Skin of body (tissue), 2 donors: ENCODE measurements around the gene GUCY1A1. TPM values are rescaled to one million over a fixed set of nuclear protein-coding genes. Genes with fewer than 3 reads are reported as not detected.

Source experiments
- DNase-seq: peaks from one replicate; lab custom pipeline; 2025; lab: John Stamatoyannopoulos, UW
- total RNA-seq: library from RNA; depleted of rRNA; stranded (reverse); fragments of >200 nt; gene quantifications from one replicate; pipeline ENCODE4 v1.2.3, GENCODE V29; 2014

Gene GUCY1A1
- total RNA-seq, 1 donor from 2014 or later = 15.1 TPM

DNA sequence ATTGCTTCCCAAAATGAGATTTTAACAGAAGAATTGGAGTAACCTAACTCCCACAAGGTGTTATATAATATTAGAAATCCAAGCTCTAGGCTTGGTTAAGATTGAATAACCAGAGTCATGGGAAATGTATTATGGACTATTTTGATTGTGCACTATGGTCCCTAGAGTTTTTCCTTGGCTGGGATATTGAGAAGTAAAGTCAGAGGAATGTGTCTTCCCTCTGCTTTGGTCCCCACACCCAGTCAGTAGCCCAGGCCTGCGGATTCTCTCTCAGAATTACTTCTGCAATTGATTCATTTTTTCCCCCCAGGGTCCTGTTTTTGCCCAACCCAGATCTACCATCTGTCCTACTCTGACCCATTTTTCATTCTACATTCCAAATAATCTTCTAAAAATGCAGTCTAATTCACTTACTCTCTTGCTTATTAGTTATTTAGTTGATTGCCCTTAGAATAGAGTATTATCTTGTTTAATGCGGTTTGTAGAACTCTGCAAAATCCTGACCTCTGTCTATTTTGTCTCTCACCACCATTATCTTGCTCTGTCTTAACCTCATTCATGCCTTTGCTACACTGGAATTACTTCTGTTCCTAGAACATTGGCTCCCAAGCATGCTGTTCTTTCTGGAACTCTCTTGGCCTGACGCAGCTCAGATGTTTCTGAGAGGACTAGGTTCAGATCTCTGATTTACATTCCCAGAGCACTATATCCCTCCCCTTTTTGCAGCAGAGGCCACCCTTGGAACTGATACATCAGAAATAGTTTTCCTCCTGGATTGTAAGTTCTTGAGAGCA lies 23.6 kb downstream of the GUCY1A1 start:
- no peak for DNase-seq

DNA sequence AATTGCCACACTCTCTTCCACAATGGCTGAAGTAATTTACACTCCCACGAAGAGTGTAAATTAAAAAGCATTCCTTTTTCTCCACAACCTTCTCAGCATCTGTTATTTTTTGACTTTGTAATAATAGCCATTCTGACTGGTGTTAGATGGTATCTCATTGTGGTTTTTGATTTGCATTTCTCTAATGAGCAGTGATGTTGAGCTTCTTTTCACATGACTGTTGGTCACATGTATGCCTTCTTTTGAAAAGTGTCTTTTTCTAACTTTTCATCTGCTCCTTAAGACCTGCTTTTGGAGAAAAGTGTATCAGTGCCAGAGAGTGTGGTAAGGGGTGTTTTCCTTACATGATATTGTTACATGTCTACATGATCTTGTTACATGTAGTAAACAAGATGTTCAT lies 25.7 kb downstream of the GUCY1A1 start:
- no peak for DNase-seq

DNA sequence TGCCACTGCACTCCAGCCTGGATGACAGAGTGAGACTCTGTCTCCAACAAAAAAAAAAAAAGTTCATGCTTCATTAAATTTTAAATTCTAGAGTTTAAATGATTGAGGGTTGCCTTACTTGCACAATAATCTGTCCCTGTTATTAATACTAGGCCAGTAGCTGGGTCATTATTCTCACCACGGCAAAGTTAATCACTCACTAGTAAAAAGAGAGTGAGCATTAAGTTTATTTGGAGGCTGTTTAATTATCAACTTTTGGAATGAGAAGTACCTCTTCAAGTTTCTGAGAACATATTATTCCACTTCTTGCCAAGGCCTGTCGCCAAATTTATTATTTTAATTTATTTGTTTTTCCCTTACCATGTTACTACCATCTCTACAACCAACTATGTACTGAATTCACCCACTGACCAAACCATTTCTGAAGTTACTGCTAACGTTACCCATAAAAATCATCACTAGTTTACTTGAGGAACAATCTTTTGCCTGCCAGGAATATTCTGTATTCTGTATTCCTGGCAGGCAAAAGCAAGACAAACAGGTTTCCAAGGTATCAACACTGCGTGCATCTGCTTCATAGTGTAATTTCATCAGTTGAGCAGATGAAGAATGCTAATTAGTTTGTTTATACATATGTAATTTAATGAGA lies 26.5 kb downstream of the GUCY1A1 start:
- DNase-seq = no peak

- DNase-seq = no peak
Observed at GRCh38 chr4:155694100-155694785, 27.6 kb downstream of the GUCY1A1 start.

GRCh38 chr4:155696226-155696625 lies 29.6 kb downstream of the GUCY1A1 start:
- no peak for DNase-seq

DNA sequence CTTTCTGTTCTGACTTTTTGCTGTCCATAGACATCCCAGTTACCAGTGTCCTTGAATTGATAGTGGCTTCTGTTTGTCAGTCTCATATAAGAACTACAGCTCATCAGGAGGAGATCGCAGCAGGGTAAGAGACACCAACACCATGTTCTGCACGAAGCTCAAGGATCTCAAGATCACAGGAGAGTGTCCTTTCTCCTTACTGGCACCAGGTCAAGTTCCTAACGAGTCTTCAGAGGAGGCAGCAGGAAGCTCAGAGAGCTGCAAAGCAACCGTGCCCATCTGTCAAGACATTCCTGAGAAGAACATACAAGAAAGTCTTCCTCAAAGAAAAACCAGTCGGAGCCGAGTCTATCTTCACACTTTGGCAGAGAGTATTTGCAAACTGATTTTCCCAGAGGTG lies 30.1 kb downstream of the GUCY1A1 start:
- DNase-seq = no peak

DNA sequence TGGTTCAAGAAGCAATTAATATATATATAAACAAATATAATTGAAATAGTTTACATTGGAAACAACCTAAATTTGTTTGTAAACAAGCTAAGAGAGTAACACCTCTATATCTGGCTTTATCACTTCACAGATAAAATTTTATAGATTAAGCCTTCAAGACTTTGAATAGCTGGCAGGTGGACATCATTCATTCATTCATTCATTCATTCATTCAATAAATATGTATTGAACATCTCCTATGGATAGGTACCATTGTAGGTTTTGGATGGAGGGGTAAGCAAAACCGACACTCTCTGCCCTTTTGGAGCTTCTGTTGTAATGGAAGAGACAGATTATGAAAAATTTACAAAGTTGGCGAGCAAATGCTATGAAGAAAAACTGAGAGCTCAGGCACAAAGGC lies 35.2 kb downstream of the GUCY1A1 start:
- no peak for DNase-seq

GRCh38 chr4:155703486-155704247 lies 37.0 kb downstream of the GUCY1A1 start:
- DNase-seq = no peak

DNA sequence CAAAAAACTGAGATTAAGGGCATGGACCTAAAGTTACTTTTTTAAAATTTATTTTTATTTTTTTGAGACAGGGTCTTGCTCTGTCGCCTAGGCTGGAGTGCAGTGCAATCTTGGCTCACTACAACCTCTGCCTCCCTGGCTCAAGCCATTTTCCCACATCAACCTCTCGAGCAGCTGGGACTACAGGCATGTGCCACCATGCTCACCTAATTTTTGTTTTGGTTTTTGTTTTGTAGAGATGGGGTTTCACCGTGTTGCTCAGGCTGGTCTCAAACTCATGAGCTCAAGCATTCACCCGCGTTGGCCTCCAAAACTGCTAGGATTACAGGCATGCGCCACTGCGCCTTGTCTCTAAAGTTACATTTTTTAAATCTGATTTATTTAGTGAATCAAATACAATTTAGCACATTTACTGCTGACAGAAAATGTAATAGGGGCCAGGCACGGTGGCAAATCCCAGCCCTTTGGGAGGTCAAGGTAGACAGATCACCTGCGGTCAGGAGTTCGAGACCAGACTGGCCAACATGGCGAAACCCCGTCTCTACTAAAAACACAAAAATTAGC lies 38.3 kb downstream of the GUCY1A1 start:
- DNase-seq = no peak

DNA sequence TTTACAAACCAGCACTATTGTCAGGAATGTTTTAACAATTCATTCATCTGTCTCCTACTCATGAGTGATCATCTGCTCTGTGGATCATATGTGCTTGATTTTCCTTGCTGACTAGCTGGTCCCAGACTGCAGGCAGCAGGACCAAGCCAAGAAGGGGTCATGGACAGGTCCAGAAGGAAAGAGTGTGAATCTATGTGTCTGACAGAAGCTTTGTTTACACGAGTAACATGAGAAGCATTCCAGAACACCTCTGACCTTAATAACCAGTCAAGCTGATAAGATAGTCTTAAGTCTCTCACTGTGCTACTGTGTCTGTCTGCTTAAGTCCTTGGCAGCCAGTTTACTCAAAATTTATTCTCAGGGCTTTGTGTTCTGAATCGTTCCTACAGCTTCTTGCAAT lies 39.0 kb downstream of the GUCY1A1 start:
- no peak for DNase-seq

- DNase-seq = no peak
Observed at GRCh38 chr4:155706147-155706546, 39.5 kb downstream of the GUCY1A1 start.

GRCh38 chr4:155707251-155707650 lies 40.6 kb downstream of the GUCY1A1 start:
- DNase-seq = no peak

GRCh38 chr4:155708782-155709181 lies 42.1 kb downstream of the GUCY1A1 start:
- no peak for DNase-seq

- no peak for DNase-seq
Observed at GRCh38 chr4:155709918-155710317, 43.3 kb downstream of the GUCY1A1 start.

- no peak for DNase-seq
Observed at GRCh38 chr4:155711556-155711955, 44.9 kb downstream of the GUCY1A1 start.

GRCh38 chr4:155712846-155713245 lies 46.2 kb downstream of the GUCY1A1 start:
- no peak for DNase-seq

- DNase-seq = no peak
Observed at GRCh38 chr4:155713911-155714310, 47.3 kb downstream of the GUCY1A1 start.

DNA sequence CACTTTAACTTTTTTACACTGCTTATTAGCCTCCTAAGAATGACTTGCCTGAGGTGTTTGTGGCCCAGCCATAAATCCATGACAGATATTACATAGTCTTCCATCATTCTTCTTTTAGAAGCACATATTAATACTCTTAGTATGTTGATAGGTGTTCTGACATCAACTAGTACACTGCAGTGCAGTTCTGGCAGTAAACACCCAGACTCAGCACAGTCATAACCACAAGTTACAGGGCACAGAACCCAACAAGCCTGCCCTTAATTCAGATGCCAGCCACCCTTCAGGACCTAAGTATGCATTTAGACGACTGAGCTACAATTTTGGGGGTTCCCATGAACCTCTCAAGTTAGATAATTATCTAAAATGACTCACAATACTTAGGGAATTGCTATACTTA lies 55.7 kb downstream of the GUCY1A1 start:
- no peak for DNase-seq

GRCh38 chr4:155722816-155723499 lies 56.3 kb downstream of the GUCY1A1 start:
- DNase-seq = no peak

- no peak for DNase-seq
Observed at GRCh38 chr4:155724731-155725130, 58.1 kb downstream of the GUCY1A1 start.

DNA sequence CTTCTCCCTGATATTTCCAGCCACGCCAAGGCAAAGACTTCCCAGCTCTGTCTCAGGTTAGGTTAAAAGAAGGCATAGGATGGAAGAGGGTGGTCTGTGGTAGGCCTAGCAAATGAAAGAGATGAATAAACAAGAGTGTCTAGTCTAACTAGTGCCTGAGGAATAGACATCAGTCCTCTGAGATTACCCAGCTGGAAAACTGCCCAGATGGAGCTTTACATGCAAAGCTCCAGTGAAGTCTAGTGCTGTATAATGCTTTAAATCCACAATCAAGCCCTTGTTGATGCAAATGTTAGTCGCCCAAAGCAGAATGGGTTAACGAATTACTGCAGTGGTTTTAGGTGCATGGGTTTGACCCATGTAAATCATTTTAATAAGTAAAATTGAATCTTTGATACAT lies 67.4 kb downstream of the GUCY1A1 start:
- no peak for DNase-seq
